Measurements from ENCODE around the gene LSM4.
A peak's percentile ranks its signal among the peaks of the same experiment; 100 is the strongest.
"Not testable (repeated sequence)": the region's sequence is repeated elsewhere in the genome, so short reads cannot be mapped to it uniquely, and the experiment has no call there.

The LSM4 gene

DNA sequence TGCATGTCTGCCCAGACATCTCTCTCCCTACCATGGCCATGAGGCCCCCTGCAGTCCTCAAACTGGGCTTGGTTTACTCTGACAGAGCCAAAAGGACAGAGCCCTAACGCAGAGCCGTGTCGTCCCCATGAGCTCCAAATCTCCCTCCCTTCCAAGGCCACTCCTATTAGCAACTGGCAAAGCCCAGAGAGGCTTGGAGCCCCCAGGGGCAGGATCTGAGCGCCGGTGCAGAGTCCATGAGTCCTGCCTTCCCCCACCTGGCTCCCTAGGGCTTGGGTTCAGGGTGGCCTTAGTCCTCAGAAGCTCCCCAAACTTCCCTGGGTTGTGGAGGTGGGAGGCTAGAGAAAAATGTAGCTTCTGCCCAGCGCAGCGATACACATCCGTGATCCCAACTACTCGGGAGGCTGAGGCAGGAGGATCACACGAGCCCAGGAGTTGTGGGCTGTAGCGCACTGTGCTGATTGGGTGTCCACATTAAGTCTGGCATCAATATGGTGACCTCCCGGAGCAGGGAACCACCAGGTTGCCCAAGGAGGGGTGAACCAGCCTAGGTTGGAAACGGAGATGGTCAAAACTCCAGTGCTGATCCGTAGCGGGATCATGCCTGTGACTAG lies 10.1 kb upstream of the LSM4 start:
- TF ChIP-seq, protein P1, sequence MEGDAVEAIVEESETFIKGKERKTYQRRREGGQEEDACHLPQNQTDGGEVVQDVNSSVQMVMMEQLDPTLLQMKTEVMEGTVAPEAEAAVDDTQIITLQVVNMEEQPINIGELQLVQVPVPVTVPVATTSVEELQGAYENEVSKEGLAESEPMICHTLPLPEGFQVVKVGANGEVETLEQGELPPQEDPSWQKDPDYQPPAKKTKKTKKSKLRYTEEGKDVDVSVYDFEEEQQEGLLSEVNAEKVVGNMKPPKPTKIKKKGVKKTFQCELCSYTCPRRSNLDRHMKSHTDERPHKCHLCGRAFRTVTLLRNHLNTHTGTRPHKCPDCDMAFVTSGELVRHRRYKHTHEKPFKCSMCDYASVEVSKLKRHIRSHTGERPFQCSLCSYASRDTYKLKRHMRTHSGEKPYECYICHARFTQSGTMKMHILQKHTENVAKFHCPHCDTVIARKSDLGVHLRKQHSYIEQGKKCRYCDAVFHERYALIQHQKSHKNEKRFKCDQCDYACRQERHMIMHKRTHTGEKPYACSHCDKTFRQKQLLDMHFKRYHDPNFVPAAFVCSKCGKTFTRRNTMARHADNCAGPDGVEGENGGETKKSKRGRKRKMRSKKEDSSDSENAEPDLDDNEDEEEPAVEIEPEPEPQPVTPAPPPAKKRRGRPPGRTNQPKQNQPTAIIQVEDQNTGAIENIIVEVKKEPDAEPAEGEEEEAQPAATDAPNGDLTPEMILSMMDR (conservative IDR thresholded peaks at IDR 0.05; ENCODE audit: low read depth, low read length) = no peak
- H3K4me3 ChIP-seq (ENCODE audit: low read depth, low read length) = no peak overlapping the region
- no peak for DNase-seq (ENCODE audit: low read depth)

DNA sequence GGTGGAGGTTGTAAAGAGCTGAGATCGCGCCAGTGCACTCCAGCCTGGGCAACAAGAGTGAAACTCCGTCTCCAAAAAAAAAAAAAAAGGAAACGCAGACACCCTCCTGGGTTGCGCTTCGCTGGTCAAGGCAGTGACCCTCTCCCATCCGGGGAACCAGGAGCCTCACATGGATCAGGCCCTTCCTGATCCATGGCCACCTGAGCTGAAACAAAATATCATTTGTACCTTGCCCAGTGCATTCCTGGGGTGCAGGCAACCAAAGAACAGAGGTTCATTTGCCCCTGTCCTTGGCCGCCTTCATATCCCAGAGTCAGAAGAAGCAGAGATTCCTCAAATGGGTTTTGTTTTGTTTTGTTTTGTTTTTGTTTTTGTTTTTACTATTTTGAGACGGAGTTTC lies 8.0 kb upstream of the LSM4 start:
- no peak for DNase-seq (ENCODE audit: low read depth)
- no peak overlapping the region for H3K4me3 ChIP-seq (ENCODE audit: low read depth, low read length)
- TF ChIP-seq, protein P1 (conservative IDR thresholded peaks at IDR 0.05; ENCODE audit: low read depth, low read length) = no peak

- no peak for DNase-seq (ENCODE audit: low read depth)
- TF ChIP-seq, protein P1 (conservative IDR thresholded peaks at IDR 0.05; ENCODE audit: low read depth, low read length) = no peak
- peak overlapping the region; percentile 38 for H3K4me3 ChIP-seq (ENCODE audit: low read depth, low read length)
Observed at GRCh38 chr19:18329035-18329376, 6.1 kb upstream of the LSM4 start.

DNA sequence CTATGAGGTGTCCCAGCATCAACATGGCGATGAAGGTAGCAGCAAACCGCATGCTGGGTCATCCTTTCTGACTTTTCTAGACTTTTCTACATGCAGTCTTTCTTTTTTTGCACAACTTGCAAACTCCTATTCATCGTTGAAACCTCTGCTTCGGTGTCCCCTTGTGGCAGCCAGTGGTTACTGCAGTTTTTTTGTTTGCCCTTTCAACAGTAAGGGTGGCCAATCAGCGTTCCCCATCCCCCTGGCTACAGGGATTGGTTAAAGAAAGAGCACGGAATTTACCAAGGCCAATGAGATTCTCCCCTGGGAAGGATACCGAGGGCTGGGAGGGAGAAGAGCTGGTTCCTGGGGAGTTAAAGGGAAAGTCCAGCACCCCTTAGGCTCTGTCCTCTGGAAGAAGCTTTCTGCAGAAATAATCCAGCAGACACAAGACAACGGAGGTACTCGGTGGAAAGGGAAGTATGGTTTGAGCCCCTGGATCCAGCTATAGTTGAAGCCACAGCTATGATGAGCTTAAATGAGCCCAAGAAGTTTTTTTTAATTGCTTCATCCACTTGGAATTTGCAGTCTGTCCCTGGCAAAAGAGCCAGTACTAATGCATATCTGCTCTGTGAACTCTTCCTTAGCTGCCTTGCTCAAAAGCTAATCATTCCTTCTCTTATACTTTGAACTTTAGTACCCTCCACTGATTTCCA lies 5.6 kb upstream of the LSM4 start:
- H3K4me3 ChIP-seq (ENCODE audit: low read depth, low read length) = peak overlapping the region; percentile 38
- TF ChIP-seq, protein P1 (conservative IDR thresholded peaks at IDR 0.05; ENCODE audit: low read depth, low read length) = peak; percentile 98
- peak; percentile 99 for DNase-seq (ENCODE audit: low read depth)

DNA sequence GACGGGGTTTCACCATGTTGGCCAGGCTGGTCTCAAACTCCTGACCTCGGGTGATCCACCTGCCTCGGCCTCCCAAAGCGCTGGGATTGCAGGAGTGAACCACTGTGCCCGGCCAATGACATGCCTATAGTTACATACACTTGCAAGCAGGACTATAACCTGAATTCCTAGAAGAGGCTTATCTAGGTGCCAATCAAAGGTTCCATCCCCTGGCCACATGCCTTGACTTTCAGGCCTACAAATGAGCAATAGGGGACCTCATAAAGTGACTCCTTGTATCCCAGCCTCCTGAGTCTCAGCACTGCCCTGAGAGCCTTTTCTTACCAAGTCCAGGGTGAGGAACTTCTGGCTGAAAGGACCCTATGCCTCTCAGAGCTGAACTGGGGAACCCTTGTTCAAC lies 3.9 kb upstream of the LSM4 start:
- TF ChIP-seq, protein P1 (conservative IDR thresholded peaks at IDR 0.05; ENCODE audit: low read depth, low read length) = no peak
- H3K4me3 ChIP-seq (ENCODE audit: low read depth, low read length) = no peak overlapping the region
- DNase-seq (ENCODE audit: low read depth) = no peak

DNA sequence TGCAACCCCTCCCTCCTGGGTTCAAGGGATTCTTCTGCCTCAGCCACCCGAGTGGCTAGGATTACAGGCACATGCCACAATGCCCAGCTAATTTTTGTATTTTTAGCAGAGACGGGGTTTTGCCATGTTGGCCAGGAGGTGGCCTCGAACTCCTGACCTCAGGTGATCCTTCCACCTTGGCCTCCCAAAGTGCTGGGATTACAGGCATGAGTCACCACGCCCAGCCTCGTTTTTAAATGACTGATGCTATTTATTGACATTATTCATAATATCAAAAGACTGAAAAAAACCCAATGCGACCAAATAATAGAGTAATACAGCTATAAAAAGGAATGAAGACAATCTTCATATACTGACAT lies 1.5 kb upstream of the LSM4 start:
- DNase-seq (ENCODE audit: low read depth); H3K4me3 ChIP-seq (ENCODE audit: low read depth, low read length): not testable (repeated sequence)

GRCh38 chr19:18322318-18322758 lies 538 bp downstream of the LSM4 start:
- peak; percentile 67 for DNase-seq (ENCODE audit: low read depth)
- TF ChIP-seq, protein P1 (conservative IDR thresholded peaks at IDR 0.05; ENCODE audit: low read depth, low read length) = peak; percentile 35
- peak overlapping the region; percentile 82 for H3K4me3 ChIP-seq (ENCODE audit: low read depth, low read length)
